SK-N-SH treated with all-trans-retinoic acid at 6 μM for 48 hours (cell line): ENCODE data around the gene SCCPDH.

Experiments used
- CSRNP3 ChIP-seq: fragments of 250-450 bp; sonication (Bioruptor Pico); IDR thresholded peaks from 2 replicates; pipeline ENCODE4 v1.5.1; 2021; ENCODE audit warnings: mild to moderate bottlenecking, moderate library complexity
- ISL1 ChIP-seq: fragments of 250-450 bp; sonication (Bioruptor Pico); IDR thresholded peaks from 2 replicates; pipeline ENCODE4 v2.1.2; 2022; ENCODE audit warnings: mild to moderate bottlenecking, moderate library complexity
- PATZ1 ChIP-seq: fragments of 250-450 bp; sonication (Bioruptor Pico); IDR thresholded peaks from 2 replicates; pipeline ENCODE4 v1.8.0; 2020; ENCODE audit warnings: mild to moderate bottlenecking, moderate library complexity, borderline replicate concordance
- RARB ChIP-seq: fragments of 250-450 bp; sonication (Bioruptor Pico); IDR thresholded peaks from 2 replicates; pipeline ENCODE4 v1.8.0; 2021; ENCODE audit warnings: mild to moderate bottlenecking, moderate library complexity
- ZC3H10 ChIP-seq: fragments of 250-450 bp; sonication (Bioruptor Pico); IDR thresholded peaks from 2 replicates; pipeline ENCODE4 v1.5.1; 2021; ENCODE audit warnings: mild to moderate bottlenecking, moderate library complexity
- ZFP3 ChIP-seq: fragments of 250-450 bp; sonication (Bioruptor Pico); IDR thresholded peaks from 2 replicates; pipeline ENCODE4 v1.5.0; 2020; ENCODE audit warnings: mild to moderate bottlenecking, moderate library complexity
- ZNF565 ChIP-seq: fragments of 450-650 bp; formaldehyde crosslinking; conservative IDR thresholded peaks from 2 replicates; pipeline ENCODE4 v1.5.0; 2020; ENCODE audit warnings: low read depth, mild to moderate bottlenecking, moderate library complexity
- TF ChIP-seq, protein P1 (sequence below): fragments of 250-450 bp; sonication (Bioruptor Pico); IDR thresholded peaks from 2 replicates; pipeline ENCODE4 v1.5.1; 2020; ENCODE audit warnings: low read depth, mild to moderate bottlenecking, moderate library complexity

DNA sequence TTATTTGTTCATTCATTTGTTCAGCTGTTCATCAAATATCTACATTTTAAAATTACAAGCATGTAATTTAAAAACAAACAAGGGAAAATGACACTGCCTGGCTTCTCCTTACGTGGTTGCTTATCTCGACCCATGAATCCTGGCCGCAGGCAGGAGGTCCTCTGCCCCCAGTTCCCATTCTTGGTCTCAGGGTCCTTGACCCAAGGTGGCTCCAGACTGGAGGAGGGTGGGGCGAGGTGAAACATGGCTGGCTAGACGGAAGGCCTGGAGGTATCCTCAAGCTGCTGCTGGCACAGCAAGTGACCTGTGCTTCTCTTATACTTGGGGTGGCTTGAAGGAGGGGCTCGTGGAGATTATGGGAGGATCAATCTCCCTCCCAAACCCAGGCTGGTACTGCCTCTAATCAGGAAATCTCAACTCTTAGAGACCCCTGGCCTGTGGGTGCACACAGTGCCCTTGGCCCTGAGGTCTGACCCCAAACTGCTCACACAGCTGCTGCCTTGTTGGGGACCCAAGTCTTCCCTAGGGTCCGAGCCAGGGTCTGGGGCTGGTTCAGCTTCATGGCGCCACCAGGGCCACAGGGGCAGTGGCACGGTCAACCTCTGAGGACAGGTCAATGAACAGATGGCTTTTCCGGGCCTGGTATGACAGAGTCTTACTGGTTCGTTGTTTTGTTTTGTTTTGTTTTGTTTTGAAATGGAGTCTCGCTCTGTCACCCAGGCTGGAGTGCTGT is 63.7 kb downstream of the SCCPDH start:
- TF ChIP-seq ZFP3 (CRISPR knock-in tag) (no peak), ZC3H10 (CRISPR knock-in tag) (no peak), CSRNP3 (CRISPR knock-in tag) (no peak), PATZ1 (CRISPR knock-in tag) (no peak), ZNF565 (CRISPR knock-in tag) (no peak), ISL1 (CRISPR knock-in tag) (no peak), RARB (CRISPR knock-in tag) (no peak)
- TF ChIP-seq, protein P1, sequence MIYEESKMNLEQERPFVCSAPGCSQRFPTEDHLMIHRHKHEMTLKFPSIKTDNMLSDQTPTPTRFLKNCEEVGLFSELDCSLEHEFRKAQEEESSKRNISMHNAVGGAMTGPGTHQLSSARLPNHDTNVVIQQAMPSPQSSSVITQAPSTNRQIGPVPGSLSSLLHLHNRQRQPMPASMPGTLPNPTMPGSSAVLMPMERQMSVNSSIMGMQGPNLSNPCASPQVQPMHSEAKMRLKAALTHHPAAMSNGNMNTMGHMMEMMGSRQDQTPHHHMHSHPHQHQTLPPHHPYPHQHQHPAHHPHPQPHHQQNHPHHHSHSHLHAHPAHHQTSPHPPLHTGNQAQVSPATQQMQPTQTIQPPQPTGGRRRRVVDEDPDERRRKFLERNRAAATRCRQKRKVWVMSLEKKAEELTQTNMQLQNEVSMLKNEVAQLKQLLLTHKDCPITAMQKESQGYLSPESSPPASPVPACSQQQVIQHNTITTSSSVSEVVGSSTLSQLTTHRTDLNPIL (CRISPR knock-in tag), result no peak
